HepG2 (cell line): ENCODE results near the gene SLC38A3. TPM values are rescaled to one million over a fixed set of nuclear protein-coding genes. Genes with fewer than 3 reads are reported as not detected.

Source experiments
- ATRX ChIP-seq: sonication (generic); formaldehyde crosslinking; IDR thresholded peaks from 2 replicates; pipeline ENCODE4 v1.4.0; 2020; ENCODE audit warnings: missing genetic modification reagents, borderline replicate concordance
- FOXP1 ChIP-seq, 2 experiments: fragments of 450-650 bp in 1 of 2; IDR thresholded peaks; 2 replicates each; pipeline ENCODE4 v1.6.1; 2017 to 2018; ENCODE audit warnings: antibody characterized with exemption in 1 of 2
- KLF11 ChIP-seq: IDR thresholded peaks from 2 replicates; pipeline ENCODE4 v1.6.1; 2016; ENCODE audit warnings: missing compliant biosample characterization
- POLR2A ChIP-seq, 2 experiments: IDR thresholded peaks; 2 replicates each; pipeline ENCODE4 v1.6.1; 2011; ENCODE audit warnings: low read depth in 2 of 2, low read length in 2 of 2, mild to moderate bottlenecking in 1 of 2, moderate library complexity in 1 of 2; ENCODE audit not compliant: insufficient read depth in 1 of 2
- SETDB1 ChIP-seq: sonication (generic); formaldehyde crosslinking; IDR thresholded peaks from 2 replicates; pipeline ENCODE4 v1.5.1; 2020; ENCODE audit warnings: missing genetic modification reagents, mild to moderate bottlenecking, borderline replicate concordance
- SIN3B ChIP-seq: fragments of 150-350 bp; IDR thresholded peaks from 2 replicates; pipeline ENCODE4 v1.6.1; 2014; ENCODE audit warnings: low read length
- SMAD9 ChIP-seq: sonication (generic); formaldehyde crosslinking; IDR thresholded peaks from 2 replicates; pipeline ENCODE4 v1.5.1; 2020; ENCODE audit warnings: mild to moderate bottlenecking, missing genetic modification reagents
- SRY ChIP-seq: sonication (generic); formaldehyde crosslinking; IDR thresholded peaks from 2 replicates; pipeline ENCODE4 v1.8.0; 2022; ENCODE audit warnings: mild to moderate bottlenecking, missing genetic modification reagents
- ZFAT ChIP-seq: sonication (generic); formaldehyde crosslinking; conservative IDR thresholded peaks from 2 replicates; pipeline ENCODE4 v1.8.1; 2023; ENCODE audit warnings: missing genetic modification reagents, inconsistent platforms
- ZNF20 ChIP-seq: sonication (generic); formaldehyde crosslinking; IDR thresholded peaks from 2 replicates; pipeline ENCODE4 v1.4.0; 2020; ENCODE audit warnings: mild to moderate bottlenecking, moderate library complexity, missing genetic modification reagents
- ZNF430 ChIP-seq: sonication (generic); formaldehyde crosslinking; IDR thresholded peaks from 2 replicates; pipeline ENCODE4 v1.9.0; 2021; ENCODE audit warnings: mild to moderate bottlenecking, missing genetic modification reagents
- ZNF501 ChIP-seq: sonication (generic); formaldehyde crosslinking; IDR thresholded peaks from 2 replicates; pipeline ENCODE4 v1.5.1; 2020; ENCODE audit warnings: mild to moderate bottlenecking, moderate library complexity, missing genetic modification reagents
- ZNF713 ChIP-seq: sonication (generic); formaldehyde crosslinking; IDR thresholded peaks from 2 replicates; pipeline ENCODE4 v1.4.0; 2020; ENCODE audit warnings: mild to moderate bottlenecking, missing genetic modification reagents
- ZNF746 ChIP-seq: sonication (generic); formaldehyde crosslinking; IDR thresholded peaks from 2 replicates; pipeline ENCODE4 v1.8.0; 2022; ENCODE audit warnings: mild to moderate bottlenecking, missing genetic modification reagents
- polyA plus RNA-seq, 8 experiments: library from polyadenylated mRNA; depleted of rRNA in 3 of 8; stranded (reverse) in 7 of 8; unstranded in 1 of 8; fragments of >200 nt; fragmentation: Illumina TruSeq in 4 of 8; extraction: Trizol in 4 of 8; gene quantifications; 2 replicates each; pipeline versions ENCODE4 v1.2.1 to v1.2.3, GENCODE V29; 2011 to 2016; ENCODE audit warnings: low read depth in 4 of 8, missing spikeins in 1 of 8, mixed read lengths in 1 of 8; ENCODE audit not compliant: insufficient read depth in 1 of 8
- total RNA-seq, 5 experiments: library from RNA; depleted of rRNA; stranded (reverse); fragments of >200 nt; fragmentation: Illumina TruSeq; extraction: Trizol; gene quantifications; 2 replicates each; pipeline ENCODE4 v1.2.3, GENCODE V29; 2016; ENCODE audit warnings: low read depth in 1 of 5
- TF ChIP-seq, protein P1 (sequence below): sonication (generic); formaldehyde crosslinking; IDR thresholded peaks from 2 replicates; pipeline ENCODE4 v1.5.0; 2020; ENCODE audit warnings: missing genetic modification reagents, mild to moderate bottlenecking, borderline replicate concordance
- TF ChIP-seq, protein P2 (sequence below): conservative IDR thresholded peaks from 2 replicates; pipeline ENCODE4 v1.6.1; 2018; ENCODE audit warnings: missing genetic modification reagents
- TF ChIP-seq, protein P3 (sequence below): sonication (generic); formaldehyde crosslinking; IDR thresholded peaks from 2 replicates; pipeline ENCODE4 v1.8.1; 2023; ENCODE audit warnings: mild to moderate bottlenecking, missing genetic modification reagents
- TF ChIP-seq, protein P4 (sequence below): sonication (generic); formaldehyde crosslinking; IDR thresholded peaks from 2 replicates; pipeline ENCODE4 v1.5.1; 2020; ENCODE audit warnings: missing genetic modification reagents, mild to moderate bottlenecking, borderline replicate concordance
- TF ChIP-seq, protein P5 (sequence below): sonication (generic); formaldehyde crosslinking; IDR thresholded peaks from 2 replicates; pipeline ENCODE4 v1.5.1; 2020; ENCODE audit warnings: mild to moderate bottlenecking, moderate library complexity, missing genetic modification reagents
- TF ChIP-seq, protein P6 (sequence below): sonication (generic); formaldehyde crosslinking; IDR thresholded peaks from 2 replicates; pipeline ENCODE4 v1.8.0; 2022; ENCODE audit warnings: missing genetic modification reagents, mild to moderate bottlenecking, borderline replicate concordance

Gene SLC38A3
- total and polyA plus RNA-seq, 2 of the 13 experiments (the other 11 are each of a cell fraction or from before 2014, with no cell fraction given), result 29.8 to 164 TPM

DNA sequence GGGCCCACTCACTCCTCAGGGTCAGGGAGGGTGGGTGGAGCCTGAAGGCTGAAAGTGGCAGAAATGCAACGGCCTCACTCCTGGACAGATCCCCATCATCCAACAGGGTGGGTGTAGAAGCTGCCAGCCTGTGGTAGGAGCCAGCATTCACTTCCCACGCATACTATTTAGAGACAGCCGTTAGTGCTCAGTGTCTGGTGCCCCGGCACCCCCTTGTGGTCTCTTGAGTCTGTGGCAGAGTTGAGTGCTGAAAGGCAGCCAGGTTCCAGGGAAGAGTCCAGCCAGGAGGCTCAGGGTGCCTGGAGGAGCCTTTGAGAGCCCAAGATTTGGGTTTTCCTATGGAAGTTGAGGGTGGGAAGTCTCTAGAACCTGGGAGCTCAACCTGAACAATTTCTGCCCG is 15.8 kb upstream of the SLC38A3 start (continued):
- TF ChIP-seq, protein P1, sequence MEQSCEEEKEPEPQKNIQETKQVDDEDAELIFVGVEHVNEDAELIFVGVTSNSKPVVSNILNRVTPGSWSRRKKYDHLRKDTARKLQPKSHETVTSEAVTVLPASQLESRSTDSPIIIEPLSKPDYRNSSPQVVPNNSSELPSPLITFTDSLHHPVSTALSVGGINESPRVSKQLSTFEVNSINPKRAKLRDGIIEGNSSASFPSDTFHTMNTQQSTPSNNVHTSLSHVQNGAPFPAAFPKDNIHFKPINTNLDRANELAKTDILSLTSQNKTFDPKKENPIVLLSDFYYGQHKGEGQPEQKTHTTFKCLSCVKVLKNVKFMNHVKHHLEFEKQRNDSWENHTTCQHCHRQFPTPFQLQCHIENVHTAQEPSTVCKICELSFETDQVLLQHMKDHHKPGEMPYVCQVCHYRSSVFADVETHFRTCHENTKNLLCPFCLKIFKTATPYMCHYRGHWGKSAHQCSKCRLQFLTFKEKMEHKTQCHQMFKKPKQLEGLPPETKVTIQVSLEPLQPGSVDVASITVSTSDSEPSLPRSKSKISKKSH (CRISPR knock-in tag), result peak; percentile 34; the same call in 1 of the 2 replicates
- TF ChIP-seq, protein P2, sequence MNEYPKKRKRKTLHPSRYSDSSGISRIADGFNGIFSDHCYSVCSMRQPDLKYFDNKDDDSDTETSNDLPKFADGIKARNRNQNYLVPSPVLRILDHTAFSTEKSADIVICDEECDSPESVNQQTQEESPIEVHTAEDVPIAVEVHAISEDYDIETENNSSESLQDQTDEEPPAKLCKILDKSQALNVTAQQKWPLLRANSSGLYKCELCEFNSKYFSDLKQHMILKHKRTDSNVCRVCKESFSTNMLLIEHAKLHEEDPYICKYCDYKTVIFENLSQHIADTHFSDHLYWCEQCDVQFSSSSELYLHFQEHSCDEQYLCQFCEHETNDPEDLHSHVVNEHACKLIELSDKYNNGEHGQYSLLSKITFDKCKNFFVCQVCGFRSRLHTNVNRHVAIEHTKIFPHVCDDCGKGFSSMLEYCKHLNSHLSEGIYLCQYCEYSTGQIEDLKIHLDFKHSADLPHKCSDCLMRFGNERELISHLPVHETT, result no peak
- TF ChIP-seq SMAD9 (CRISPR knock-in tag), result no peak
- TF ChIP-seq ZFAT (CRISPR knock-in tag), result no peak
- TF ChIP-seq, protein P3, sequence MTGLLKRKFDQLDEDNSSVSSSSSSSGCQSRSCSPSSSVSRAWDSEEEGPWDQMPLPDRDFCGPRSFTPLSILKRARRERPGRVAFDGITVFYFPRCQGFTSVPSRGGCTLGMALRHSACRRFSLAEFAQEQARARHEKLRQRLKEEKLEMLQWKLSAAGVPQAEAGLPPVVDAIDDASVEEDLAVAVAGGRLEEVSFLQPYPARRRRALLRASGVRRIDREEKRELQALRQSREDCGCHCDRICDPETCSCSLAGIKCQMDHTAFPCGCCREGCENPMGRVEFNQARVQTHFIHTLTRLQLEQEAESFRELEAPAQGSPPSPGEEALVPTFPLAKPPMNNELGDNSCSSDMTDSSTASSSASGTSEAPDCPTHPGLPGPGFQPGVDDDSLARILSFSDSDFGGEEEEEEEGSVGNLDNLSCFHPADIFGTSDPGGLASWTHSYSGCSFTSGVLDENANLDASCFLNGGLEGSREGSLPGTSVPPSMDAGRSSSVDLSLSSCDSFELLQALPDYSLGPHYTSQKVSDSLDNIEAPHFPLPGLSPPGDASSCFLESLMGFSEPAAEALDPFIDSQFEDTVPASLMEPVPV (CRISPR knock-in tag), result no peak
- TF ChIP-seq POLR2A (IDR thresholded peaks at IDR 0.05; ENCODE audit: insufficient read depth in 1 of 2, low read depth in 2 of 2, low read length in 2 of 2), result no peak
- TF ChIP-seq SIN3B, result no peak
- TF ChIP-seq ZNF430, result no peak
- no peak for TF ChIP-seq FOXP1 (IDR thresholded peaks at IDR 0.05)
- no peak for TF ChIP-seq FOXP1 (CRISPR knock-in tag; IDR thresholded peaks at IDR 0.05)
- no peak for TF ChIP-seq ZNF713 (CRISPR knock-in tag)
- no peak for TF ChIP-seq SRY
- no peak for TF ChIP-seq ZNF501 (CRISPR knock-in tag)
- no peak for TF ChIP-seq KLF11 (CRISPR knock-in tag)
- TF ChIP-seq, protein P4, sequence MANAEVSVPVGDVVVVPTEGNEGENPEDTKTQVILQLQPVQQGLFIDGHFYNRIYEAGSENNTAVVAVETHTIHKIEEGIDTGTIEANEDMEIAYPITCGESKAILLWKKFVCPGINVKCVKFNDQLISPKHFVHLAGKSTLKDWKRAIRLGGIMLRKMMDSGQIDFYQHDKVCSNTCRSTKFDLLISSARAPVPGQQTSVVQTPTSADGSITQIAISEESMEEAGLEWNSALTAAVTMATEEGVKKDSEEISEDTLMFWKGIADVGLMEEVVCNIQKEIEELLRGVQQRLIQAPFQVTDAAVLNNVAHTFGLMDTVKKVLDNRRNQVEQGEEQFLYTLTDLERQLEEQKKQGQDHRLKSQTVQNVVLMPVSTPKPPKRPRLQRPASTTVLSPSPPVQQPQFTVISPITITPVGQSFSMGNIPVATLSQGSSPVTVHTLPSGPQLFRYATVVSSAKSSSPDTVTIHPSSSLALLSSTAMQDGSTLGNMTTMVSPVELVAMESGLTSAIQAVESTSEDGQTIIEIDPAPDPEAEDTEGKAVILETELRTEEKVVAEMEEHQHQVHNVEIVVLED, result no peak
- TF ChIP-seq, protein P5, sequence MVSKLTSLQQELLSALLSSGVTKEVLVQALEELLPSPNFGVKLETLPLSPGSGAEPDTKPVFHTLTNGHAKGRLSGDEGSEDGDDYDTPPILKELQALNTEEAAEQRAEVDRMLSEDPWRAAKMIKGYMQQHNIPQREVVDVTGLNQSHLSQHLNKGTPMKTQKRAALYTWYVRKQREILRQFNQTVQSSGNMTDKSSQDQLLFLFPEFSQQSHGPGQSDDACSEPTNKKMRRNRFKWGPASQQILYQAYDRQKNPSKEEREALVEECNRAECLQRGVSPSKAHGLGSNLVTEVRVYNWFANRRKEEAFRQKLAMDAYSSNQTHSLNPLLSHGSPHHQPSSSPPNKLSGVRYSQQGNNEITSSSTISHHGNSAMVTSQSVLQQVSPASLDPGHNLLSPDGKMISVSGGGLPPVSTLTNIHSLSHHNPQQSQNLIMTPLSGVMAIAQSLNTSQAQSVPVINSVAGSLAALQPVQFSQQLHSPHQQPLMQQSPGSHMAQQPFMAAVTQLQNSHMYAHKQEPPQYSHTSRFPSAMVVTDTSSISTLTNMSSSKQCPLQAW, result peak; percentile 67
- no peak for TF ChIP-seq SETDB1 (CRISPR knock-in tag)
- TF ChIP-seq ATRX (CRISPR knock-in tag), result no peak
- TF ChIP-seq, protein P6, sequence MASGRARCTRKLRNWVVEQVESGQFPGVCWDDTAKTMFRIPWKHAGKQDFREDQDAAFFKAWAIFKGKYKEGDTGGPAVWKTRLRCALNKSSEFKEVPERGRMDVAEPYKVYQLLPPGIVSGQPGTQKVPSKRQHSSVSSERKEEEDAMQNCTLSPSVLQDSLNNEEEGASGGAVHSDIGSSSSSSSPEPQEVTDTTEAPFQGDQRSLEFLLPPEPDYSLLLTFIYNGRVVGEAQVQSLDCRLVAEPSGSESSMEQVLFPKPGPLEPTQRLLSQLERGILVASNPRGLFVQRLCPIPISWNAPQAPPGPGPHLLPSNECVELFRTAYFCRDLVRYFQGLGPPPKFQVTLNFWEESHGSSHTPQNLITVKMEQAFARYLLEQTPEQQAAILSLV (CRISPR knock-in tag), result no peak
- no peak for TF ChIP-seq ZNF746
- TF ChIP-seq ZNF20 (CRISPR knock-in tag), result no peak
